H9 (cell line): ENCODE measurements around the gene SLC12A4. TPM values are rescaled to one million over a fixed set of nuclear protein-coding genes. Genes with fewer than 3 reads are reported as not detected.

Experiments
- DNase-seq: peaks from one replicate; pipeline ENCODE4 v3.0.0-alpha.2; 2017
- H2AFZ ChIP-seq: one replicate; pipeline ENCODE4 v1.6.1; 2013; ENCODE audit warnings: mild to moderate bottlenecking, low read length, control low read depth, moderate library complexity
- H2AK5ac ChIP-seq: 2 replicates; pipeline ENCODE4 v1.6.1; 2013; ENCODE audit warnings: low read length, control low read depth, mixed read lengths; ENCODE audit not compliant: insufficient read length
- H2BK120ac ChIP-seq: one replicate; pipeline ENCODE4 v1.6.1; 2013; ENCODE audit warnings: low read depth, mild to moderate bottlenecking, low read length, control low read depth, inconsistent platforms; ENCODE audit not compliant: poor library complexity, severe bottlenecking
- H2BK12ac ChIP-seq: 2 replicates; pipeline ENCODE4 v1.6.1; 2013; ENCODE audit warnings: low read length, control low read depth, mixed read lengths, low read depth; ENCODE audit not compliant: insufficient read length
- H2BK15ac ChIP-seq: 2 replicates; pipeline ENCODE4 v1.6.1; 2013; ENCODE audit warnings: low read depth, low read length, control low read depth
- H2BK20ac ChIP-seq: one replicate; pipeline ENCODE4 v1.6.1; 2013; ENCODE audit warnings: low read depth, mild to moderate bottlenecking, low read length, control low read depth, inconsistent platforms; ENCODE audit not compliant: poor library complexity, severe bottlenecking
- H2BK5ac ChIP-seq: 2 replicates; pipeline ENCODE4 v1.6.1; 2013; ENCODE audit warnings: low read length, control low read depth, mixed read lengths; ENCODE audit not compliant: insufficient read length
- H3K14ac ChIP-seq: 2 replicates; pipeline ENCODE4 v1.6.1; 2013; ENCODE audit warnings: low read length, control low read depth; ENCODE audit not compliant: insufficient read depth
- H3K18ac ChIP-seq: 2 replicates; pipeline ENCODE4 v1.6.1; 2013; ENCODE audit warnings: low read depth, mild to moderate bottlenecking, mixed read lengths, low read length, control low read depth; ENCODE audit not compliant: insufficient read length
- H3K23ac ChIP-seq: 2 replicates; pipeline ENCODE4 v1.6.1; 2013; ENCODE audit warnings: low read length, control low read depth, mixed read lengths, low read depth; ENCODE audit not compliant: insufficient read length
- H3K23me2 ChIP-seq: 2 replicates; pipeline ENCODE4 v1.6.1; 2013; ENCODE audit warnings: low read depth, mild to moderate bottlenecking, mixed read lengths, low read length, control low read depth; ENCODE audit not compliant: insufficient read length, poor library complexity, severe bottlenecking
- H3K27ac ChIP-seq: 2 replicates; pipeline ENCODE4 v1.5.1; 2013; ENCODE audit warnings: low read length, control low read depth, mixed read lengths, low read depth; ENCODE audit not compliant: insufficient read length
- H3K27me3 ChIP-seq: 2 replicates; pipeline ENCODE4 v1.6.1; 2013; ENCODE audit warnings: low read length, control low read depth, inconsistent platforms; ENCODE audit not compliant: insufficient read depth
- H3K4ac ChIP-seq: 2 replicates; pipeline ENCODE4 v1.6.1; 2013; ENCODE audit warnings: low read depth, mild to moderate bottlenecking, control low read depth, inconsistent platforms, low read length, moderate library complexity
- H3K4me1 ChIP-seq: 2 replicates; pipeline ENCODE4 v1.6.1; 2013; ENCODE audit warnings: low read length, control low read depth, inconsistent platforms; ENCODE audit not compliant: insufficient read depth
- H3K4me2 ChIP-seq: 2 replicates; pipeline ENCODE4 v1.6.1; 2013; ENCODE audit warnings: low read length, control low read depth, mixed read lengths; ENCODE audit not compliant: insufficient read length, insufficient read depth
- H3K56ac ChIP-seq: 2 replicates; pipeline ENCODE4 v1.6.1; 2013; ENCODE audit warnings: low read depth, mild to moderate bottlenecking, mixed read lengths, low read length, control low read depth; ENCODE audit not compliant: insufficient read length
- H3K79me1 ChIP-seq: 2 replicates; pipeline ENCODE4 v1.6.1; 2013; ENCODE audit warnings: low read depth, mild to moderate bottlenecking, moderate library complexity, low read length, control low read depth, inconsistent platforms; ENCODE audit not compliant: insufficient read depth, poor library complexity, severe bottlenecking
- H3K79me2 ChIP-seq: 2 replicates; pipeline ENCODE4 v1.6.1; 2013; ENCODE audit warnings: low read length, control low read depth, inconsistent platforms; ENCODE audit not compliant: insufficient read depth
- H3K9ac ChIP-seq: 2 replicates; pipeline ENCODE4 v1.6.1; 2013; ENCODE audit warnings: low read length, control low read depth, mixed read lengths; ENCODE audit not compliant: insufficient read length; ENCODE audit errors: extremely low read depth
- H3K9me3 ChIP-seq: one replicate; pipeline ENCODE4 v1.6.1; 2013; ENCODE audit warnings: low read depth, low read length, inconsistent platforms; ENCODE audit not compliant: control insufficient read depth
- H3T11ph ChIP-seq: one replicate; pipeline ENCODE4 v1.6.1; 2013; ENCODE audit warnings: mild to moderate bottlenecking, low read length, control low read depth, inconsistent platforms
- H4K20me1 ChIP-seq: one replicate; pipeline ENCODE4 v1.6.1; 2013; ENCODE audit not compliant: control insufficient read depth, insufficient read length, insufficient read depth
- H4K5ac ChIP-seq: 2 replicates; pipeline ENCODE4 v1.6.1; 2013; ENCODE audit warnings: low read depth, mild to moderate bottlenecking, mixed read lengths, low read length, control low read depth; ENCODE audit not compliant: insufficient read length
- H4K8ac ChIP-seq: replicated peaks from 2 replicates; pipeline ENCODE4 v1.6.1; 2013; ENCODE audit warnings: low read length, control low read depth, mixed read lengths, low read depth; ENCODE audit not compliant: insufficient read length
- H4K91ac ChIP-seq: 2 replicates; pipeline ENCODE4 v1.6.1; 2013; ENCODE audit warnings: low read depth, mild to moderate bottlenecking, moderate library complexity, mixed read lengths, low read length, control low read depth; ENCODE audit not compliant: insufficient read length
- H3K27ac Mint-ChIP-seq, 3 experiments: 2 replicates in 2 of 3; 3 replicates in 1 of 3; pipeline ENCODE4 v1.8.0; 2020 to 2021; ENCODE audit warnings: mixed read lengths in 3 of 3, mild to moderate bottlenecking in 1 of 3, moderate library complexity in 1 of 3
- H3K27me3 Mint-ChIP-seq: 2 replicates; pipeline ENCODE4 v1.8.0; 2021; ENCODE audit warnings: low read depth, mild to moderate bottlenecking, moderate library complexity, mixed read lengths
- H3K36me3 Mint-ChIP-seq, 3 experiments: 2 replicates in 2 of 3; 3 replicates in 1 of 3; pipeline ENCODE4 v1.8.0; 2020 to 2021; ENCODE audit warnings: low read depth in 3 of 3, mixed read lengths in 3 of 3; ENCODE audit not compliant: insufficient read depth in 1 of 3
- H3K4me1 Mint-ChIP-seq, 2 experiments: 2 replicates each; pipeline ENCODE4 v1.8.0; 2020; ENCODE audit warnings: mixed read lengths in 2 of 2
- H3K4me3 Mint-ChIP-seq, 2 experiments: 2 replicates in 1 of 2; 3 replicates in 1 of 2; pipeline ENCODE4 v1.8.0; 2020 to 2021; ENCODE audit warnings: mild to moderate bottlenecking in 2 of 2, mixed read lengths in 2 of 2, moderate library complexity in 1 of 2
- H3K9me3 Mint-ChIP-seq, 2 experiments: 2 replicates in 1 of 2; 3 replicates in 1 of 2; pipeline ENCODE4 v1.8.0; 2020; ENCODE audit warnings: mild to moderate bottlenecking in 2 of 2, mixed read lengths in 2 of 2, moderate library complexity in 1 of 2
- WGBS: extraction: QIAGEN DNeasy Blood & Tissue Kit; methylation state at CpG from one replicate; pipeline ENCODE4 v1.1.7; 2013; ENCODE audit warnings: missing lambda C conversion rate, low lambda C conversion rate, mixed read lengths; ENCODE audit not compliant: insufficient read length; ENCODE audit errors: extremely low coverage; 5-methylcytosine and 5-hydroxymethylcytosine counted together
- total RNA-seq: library from RNA; stranded (reverse); gene quantifications from 2 replicates; pipeline ENCODE4 v1.2.1, GENCODE V29; 2021
- TF ChIP-seq, protein P1 (sequence below): fragments of 200-600 bp; sonication (generic); conservative IDR thresholded peaks from 3 replicates; pipeline ENCODE4 v1.8.0; 2021; ENCODE audit warnings: antibody characterized with exemption, mild to moderate bottlenecking

The SLC12A4 gene
- total RNA-seq, 1 experiment from 2014 or later = 46.7 TPM

DNA sequence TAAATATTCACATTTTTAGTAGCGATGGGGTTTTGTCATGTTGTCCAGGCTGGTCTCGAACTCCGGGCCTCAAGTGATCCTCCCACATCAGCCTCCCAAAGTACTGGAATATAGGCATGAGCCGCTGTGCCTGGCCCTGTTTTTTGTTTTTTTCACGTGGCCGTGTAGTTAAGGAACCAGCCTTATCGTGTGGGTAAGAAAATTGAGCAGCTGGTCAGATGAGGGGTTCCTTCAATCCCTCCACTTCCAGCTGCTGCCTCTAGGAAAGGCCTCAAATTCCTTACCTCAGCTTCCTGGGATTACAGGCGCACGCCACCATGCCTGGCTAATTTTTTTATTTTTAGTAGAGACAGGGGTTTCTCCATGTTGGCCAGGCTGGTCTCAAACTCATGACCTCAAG, 36.8 kb upstream of the SLC12A4 start:
- H3K56ac ChIP-seq = no peak overlapping the region
- H4K20me1 ChIP-seq = no peaks in the 10 kb centered on the region
- H4K5ac ChIP-seq = no peak overlapping the region
- no peak overlapping the region for H4K91ac ChIP-seq
- H3K18ac ChIP-seq = no peak overlapping the region
- Mint-ChIP-seq H3K9me3 (no peaks in the 10 kb centered on the region), H3K27me3 (peaks cover 5% of the 10 kb centered on the region), H3K36me3 (no peaks in the 10 kb centered on the region), H3K4me1 (peaks cover 13 to 18% of the 10 kb centered on the region in 2 experiments), H3K27ac (peak overlapping the region in 2 of 3 experiments; percentile 7 to 70; a peak in 3 of 7 replicates), H3K4me3 (no peak overlapping the region)
- H3K9ac ChIP-seq = no peak overlapping the region
- TF ChIP-seq, protein P1, sequence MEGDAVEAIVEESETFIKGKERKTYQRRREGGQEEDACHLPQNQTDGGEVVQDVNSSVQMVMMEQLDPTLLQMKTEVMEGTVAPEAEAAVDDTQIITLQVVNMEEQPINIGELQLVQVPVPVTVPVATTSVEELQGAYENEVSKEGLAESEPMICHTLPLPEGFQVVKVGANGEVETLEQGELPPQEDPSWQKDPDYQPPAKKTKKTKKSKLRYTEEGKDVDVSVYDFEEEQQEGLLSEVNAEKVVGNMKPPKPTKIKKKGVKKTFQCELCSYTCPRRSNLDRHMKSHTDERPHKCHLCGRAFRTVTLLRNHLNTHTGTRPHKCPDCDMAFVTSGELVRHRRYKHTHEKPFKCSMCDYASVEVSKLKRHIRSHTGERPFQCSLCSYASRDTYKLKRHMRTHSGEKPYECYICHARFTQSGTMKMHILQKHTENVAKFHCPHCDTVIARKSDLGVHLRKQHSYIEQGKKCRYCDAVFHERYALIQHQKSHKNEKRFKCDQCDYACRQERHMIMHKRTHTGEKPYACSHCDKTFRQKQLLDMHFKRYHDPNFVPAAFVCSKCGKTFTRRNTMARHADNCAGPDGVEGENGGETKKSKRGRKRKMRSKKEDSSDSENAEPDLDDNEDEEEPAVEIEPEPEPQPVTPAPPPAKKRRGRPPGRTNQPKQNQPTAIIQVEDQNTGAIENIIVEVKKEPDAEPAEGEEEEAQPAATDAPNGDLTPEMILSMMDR = no peak
- DNase-seq = no peak
- no peak overlapping the region for H2AK5ac ChIP-seq
- H2BK15ac ChIP-seq = no peak overlapping the region
- no peak overlapping the region for H3T11ph ChIP-seq
- no peak overlapping the region for H2BK12ac ChIP-seq
- no peaks in the 10 kb centered on the region for H3K23me2 ChIP-seq
- no CpG with 5 or more reads among the region's 9 CpGs for WGBS
- H2AFZ ChIP-seq = no peak overlapping the region
- H3K27me3 ChIP-seq = no peaks in the 10 kb centered on the region
- no peak overlapping the region for H4K8ac ChIP-seq
- no peaks in the 10 kb centered on the region for H3K79me1 ChIP-seq
- no peak overlapping the region for H3K23ac ChIP-seq
- no peaks in the 10 kb centered on the region for H3K9me3 ChIP-seq
- H3K4me1 ChIP-seq = peaks cover 5% of the 10 kb centered on the region; the same call in 1 of the 2 replicates
- no peak overlapping the region for H2BK5ac ChIP-seq
- no peak overlapping the region for H3K4me2 ChIP-seq
- H2BK120ac ChIP-seq = no peak overlapping the region
- H3K27ac ChIP-seq = no peak overlapping the region
- H3K4ac ChIP-seq = no peak overlapping the region
- H3K14ac ChIP-seq = no peak overlapping the region
- H3K79me2 ChIP-seq = no peaks in the 10 kb centered on the region
- H2BK20ac ChIP-seq = no peak overlapping the region
